ENCODE results near the gene NKRF. TPM values are rescaled to one million over a fixed set of nuclear protein-coding genes. Genes with fewer than 3 reads are reported as not detected.

The NKRF gene
- total RNA-seq, 1 donor from 2014 or later, result 9.8 TPM

- intact Hi-C loops (cut with DNase I), result no loop called here
- H3K9me3 ChIP-seq, result no peaks in the 10 kb centered on the region
- no peaks in the 10 kb centered on the region for H3K27me3 ChIP-seq
- H3K4me3 ChIP-seq, result no peak overlapping the region
- peaks cover 0 to 4% of the 10 kb centered on the region in 2 donors for H3K36me3 ChIP-seq
- no peak for TF ChIP-seq CTCF (IDR thresholded peaks at IDR 0.05)
- TF ChIP-seq POLR2AphosphoS5 (IDR thresholded peaks at IDR 0.05; ENCODE audit: insufficient read depth in 1 of 2, low read depth in 1 of 2), result no peak
- TF ChIP-seq POLR2A (IDR thresholded peaks at IDR 0.05), result no peak
- no peak overlapping the region for H3K27ac ChIP-seq
- H3K4me1 ChIP-seq, result no peaks in the 10 kb centered on the region
- DNase-seq (ENCODE audit: extremely low spot score in 2 of 2), result no peak
Measured at GRCh38 chrX:119624417-119624816, 18.2 kb upstream of the NKRF start.

GRCh38 chrX:119622356-119623232, 16.4 kb upstream of the NKRF start:
- no peak for DNase-seq (ENCODE audit: extremely low spot score in 2 of 2)
- no peak overlapping the region for H3K27ac ChIP-seq
- no peaks in the 10 kb centered on the region for H3K27me3 ChIP-seq
- intact Hi-C loops (cut with DNase I), result no loop called here
- H3K4me3 ChIP-seq, result no peak overlapping the region
- no peaks in the 10 kb centered on the region for H3K36me3 ChIP-seq
- no peaks in the 10 kb centered on the region for H3K4me1 ChIP-seq
- TF ChIP-seq POLR2AphosphoS5 (IDR thresholded peaks at IDR 0.05; ENCODE audit: insufficient read depth in 1 of 2, low read depth in 1 of 2) (peak in 1 of 2 donors; percentile 28), CTCF (IDR thresholded peaks at IDR 0.05) (no peak)
- no peaks in the 10 kb centered on the region for H3K9me3 ChIP-seq

GRCh38 chrX:119618439-119618838, 12.2 kb upstream of the NKRF start:
- no peak overlapping the region for H3K27ac ChIP-seq
- intact Hi-C loops (cut with DNase I), result no loop called here
- H3K27me3 ChIP-seq, result no peaks in the 10 kb centered on the region
- H3K9me3 ChIP-seq, result no peaks in the 10 kb centered on the region
- TF ChIP-seq CTCF (IDR thresholded peaks at IDR 0.05), result no peak
- TF ChIP-seq POLR2A (IDR thresholded peaks at IDR 0.05), result no peak
- TF ChIP-seq POLR2AphosphoS5 (IDR thresholded peaks at IDR 0.05; ENCODE audit: insufficient read depth in 1 of 2, low read depth in 1 of 2), result no peak
- no peaks in the 10 kb centered on the region for H3K36me3 ChIP-seq
- no peak for DNase-seq (ENCODE audit: extremely low spot score in 2 of 2)
- H3K4me1 ChIP-seq, result no peaks in the 10 kb centered on the region
- H3K4me3 ChIP-seq, result no peak overlapping the region

- Histone ChIP-seq H3K27me3 (no peaks in the 10 kb centered on the region), H3K27ac (no peak overlapping the region), H3K36me3 (no peaks in the 10 kb centered on the region), H3K9me3 (no peaks in the 10 kb centered on the region), H3K4me1 (no peaks in the 10 kb centered on the region), H3K4me3 (no peak overlapping the region)
- intact Hi-C loops (cut with DNase I), result no loop called here
- TF ChIP-seq POLR2AphosphoS5 (IDR thresholded peaks at IDR 0.05; ENCODE audit: insufficient read depth in 1 of 2, low read depth in 1 of 2) (no peak), POLR2A (IDR thresholded peaks at IDR 0.05) (no peak), CTCF (IDR thresholded peaks at IDR 0.05) (no peak)
- DNase-seq (ENCODE audit: extremely low spot score in 2 of 2), result no peak
Measured at GRCh38 chrX:119617517-119618164, 11.4 kb upstream of the NKRF start.

- no peak for DNase-seq (ENCODE audit: extremely low spot score in 2 of 2)
- no peak for TF ChIP-seq POLR2AphosphoS5 (IDR thresholded peaks at IDR 0.05; ENCODE audit: insufficient read depth in 1 of 2, low read depth in 1 of 2)
- no peak for TF ChIP-seq POLR2A (IDR thresholded peaks at IDR 0.05)
- no peak for TF ChIP-seq CTCF (IDR thresholded peaks at IDR 0.05)
- Histone ChIP-seq H3K36me3 (no peaks in the 10 kb centered on the region), H3K27ac (no peak overlapping the region), H3K4me1 (no peaks in the 10 kb centered on the region), H3K4me3 (no peak overlapping the region), H3K27me3 (no peaks in the 10 kb centered on the region), H3K9me3 (no peaks in the 10 kb centered on the region)
- intact Hi-C loops (cut with DNase I), result no loop called here
Measured at GRCh38 chrX:119614776-119615175, 8.6 kb upstream of the NKRF start.
